HG03469 (cell line): ENCODE data around the gene SERPINB5.

Source experiments
- ATAC-seq: cut with Tn5 transposase; IDR thresholded peaks from one replicate; pipeline ENCODE4 v1.9.1; 2021; ENCODE audit warnings: mild to moderate bottlenecking, moderate library complexity, moderate number of reproducible peaks; ENCODE audit not compliant: unreplicated experiment

The SERPINB5 gene

DNA sequence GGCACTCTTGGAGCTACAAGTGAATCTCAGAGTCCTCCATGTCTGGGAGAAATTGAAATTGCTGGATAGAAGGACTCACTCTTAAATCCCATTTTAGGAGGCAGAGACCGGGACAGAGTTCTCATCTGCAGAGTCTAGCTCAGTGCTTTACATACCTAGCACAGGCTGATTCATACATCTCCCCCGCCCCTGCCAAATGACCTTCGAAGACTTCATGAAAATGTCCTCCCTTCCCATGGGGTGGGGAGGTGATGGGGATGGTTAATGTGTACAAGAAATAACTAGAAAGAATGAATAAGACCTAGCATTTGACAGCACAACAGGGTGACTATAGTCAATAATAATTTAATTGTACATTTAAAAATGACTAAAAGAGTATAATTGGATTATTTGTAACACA is 8.2 kb upstream of the SERPINB5 start:
- ATAC-seq = no peak

DNA sequence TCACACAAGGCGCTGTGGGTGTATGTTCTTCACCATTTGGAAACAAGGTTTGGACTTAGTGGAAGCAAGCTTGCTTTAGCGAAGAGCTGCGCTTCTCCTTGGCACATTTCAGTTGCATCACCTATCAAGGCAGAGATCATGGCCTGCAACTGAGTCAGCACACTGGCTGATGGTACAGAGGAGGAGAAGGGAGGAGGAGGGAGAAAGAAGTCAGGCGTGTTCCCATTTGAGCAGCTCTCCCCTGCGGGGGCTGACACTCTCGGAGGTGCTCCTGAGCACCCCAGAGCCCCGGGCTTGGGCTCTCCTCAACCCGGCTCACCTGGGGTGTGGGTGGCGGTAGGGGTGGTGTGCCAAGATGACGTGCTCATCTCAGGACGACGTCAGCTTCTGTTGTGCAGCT is 6.0 kb upstream of the SERPINB5 start:
- no peak for ATAC-seq

DNA sequence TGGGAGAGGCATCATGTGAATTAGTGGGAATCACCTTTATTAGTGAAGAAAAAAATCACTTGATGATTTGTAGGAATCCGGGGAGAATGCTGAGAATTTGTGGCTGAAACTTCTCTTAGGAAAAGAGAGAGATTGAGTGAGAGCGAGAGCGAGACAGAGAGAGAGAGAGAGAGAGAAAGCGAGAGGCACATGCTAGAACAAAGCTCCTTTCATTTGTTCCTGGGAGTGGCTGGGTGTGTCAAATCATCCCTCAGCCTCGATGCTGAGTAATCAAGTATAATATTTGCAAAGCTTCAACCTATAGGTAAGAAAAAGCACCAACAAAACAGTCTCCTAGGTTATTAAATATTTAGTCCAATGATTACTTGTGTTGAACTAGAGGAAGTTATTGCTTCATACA is 4.4 kb upstream of the SERPINB5 start:
- ATAC-seq = no peak

DNA sequence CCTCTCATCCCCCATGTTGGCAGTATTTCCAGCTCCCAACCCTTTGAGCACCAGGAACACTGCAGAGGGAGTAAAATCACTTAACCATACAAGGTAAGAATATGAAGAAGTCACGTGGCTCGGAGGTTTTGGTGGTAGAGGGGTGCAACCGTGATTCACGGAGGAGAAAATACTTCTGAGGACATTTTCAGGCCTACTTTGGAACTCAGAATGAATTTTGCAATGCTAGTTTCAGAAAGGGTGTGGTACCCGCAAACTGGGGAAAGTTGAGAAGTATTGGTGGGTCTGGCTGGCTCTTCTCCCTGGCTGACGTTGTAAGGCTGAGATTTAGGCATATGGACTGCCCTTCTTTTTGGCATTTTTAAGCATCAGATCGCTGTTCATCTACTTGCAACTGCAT is 442 bp downstream of the SERPINB5 start:
- ATAC-seq = no peak

DNA sequence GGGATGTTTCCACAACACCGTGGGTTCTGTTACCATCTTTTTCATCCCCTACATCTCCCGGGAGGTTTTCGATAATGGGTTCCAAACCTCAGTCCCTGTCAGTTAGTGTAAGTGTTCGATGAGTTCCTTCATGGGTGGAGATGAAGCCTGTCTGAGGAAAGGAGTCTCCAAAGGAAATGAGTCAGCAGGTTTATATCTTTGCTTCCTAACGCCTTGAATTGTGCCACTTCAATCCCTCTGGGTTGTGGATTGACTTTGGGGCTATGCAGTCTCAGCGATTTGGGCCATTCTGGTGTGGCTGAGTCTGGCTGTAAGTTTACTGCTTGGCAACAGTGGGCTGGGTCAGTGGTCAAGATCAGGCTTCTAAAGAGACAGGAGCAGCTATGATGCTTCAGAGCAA is 1.2 kb downstream of the SERPINB5 start:
- ATAC-seq = no peak

DNA sequence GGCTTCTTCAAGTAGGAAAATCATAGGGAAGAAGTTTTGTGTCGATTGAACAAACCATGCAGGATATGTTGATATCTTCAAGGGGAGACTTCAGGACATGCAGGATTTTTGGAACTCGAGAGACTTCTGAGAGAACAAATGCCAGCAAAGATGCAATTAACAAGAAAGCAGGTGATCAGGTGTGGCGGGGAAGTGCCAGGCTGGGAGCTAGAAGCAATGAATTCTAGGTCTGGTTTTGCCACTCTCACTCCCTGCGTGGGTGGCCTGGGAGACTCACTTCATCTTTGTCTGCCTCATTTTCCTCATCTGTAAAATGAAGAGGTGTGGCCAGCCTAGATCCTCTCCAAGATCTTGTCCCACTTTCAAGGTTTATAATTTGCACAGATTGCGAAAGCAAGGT is 3.1 kb downstream of the SERPINB5 start:
- no peak for ATAC-seq

DNA sequence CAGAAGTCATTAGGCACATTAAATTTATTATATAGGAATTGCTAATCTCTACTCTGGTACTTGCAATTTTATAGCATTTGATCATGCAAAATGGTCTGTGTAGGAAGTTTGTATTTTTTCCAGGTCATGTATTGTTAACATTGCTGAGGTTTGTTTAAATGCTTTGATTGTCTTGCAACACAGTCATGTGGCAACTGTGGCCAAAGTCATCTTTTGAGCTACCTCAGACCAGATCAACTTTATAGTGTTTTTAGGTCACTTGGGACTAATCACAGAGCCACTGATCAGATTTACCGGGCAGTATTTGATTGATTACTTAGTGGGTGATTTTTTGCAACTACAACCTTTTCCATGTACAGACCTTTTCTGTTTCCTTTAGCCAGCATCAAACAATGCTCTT is 3.7 kb downstream of the SERPINB5 start:
- no peak for ATAC-seq

DNA sequence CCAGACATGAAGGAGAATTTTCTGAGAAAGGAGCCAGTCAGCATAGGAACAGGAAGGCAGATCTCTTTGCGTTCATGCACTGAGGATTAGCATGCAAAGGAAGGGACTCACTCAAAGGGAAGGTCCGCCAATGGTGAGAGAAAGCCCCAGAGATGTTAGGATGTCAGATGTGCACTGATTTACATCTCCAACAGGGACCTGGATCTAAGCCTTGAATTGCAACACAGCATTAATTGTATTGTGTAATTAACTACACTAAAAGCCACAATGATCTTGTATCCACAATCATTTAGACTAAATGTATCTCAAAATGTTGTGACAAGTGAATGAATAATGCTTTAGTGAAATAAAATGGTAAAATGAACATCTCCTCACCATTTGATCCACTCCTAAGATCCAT is 4.2 kb downstream of the SERPINB5 start:
- no peak for ATAC-seq

DNA sequence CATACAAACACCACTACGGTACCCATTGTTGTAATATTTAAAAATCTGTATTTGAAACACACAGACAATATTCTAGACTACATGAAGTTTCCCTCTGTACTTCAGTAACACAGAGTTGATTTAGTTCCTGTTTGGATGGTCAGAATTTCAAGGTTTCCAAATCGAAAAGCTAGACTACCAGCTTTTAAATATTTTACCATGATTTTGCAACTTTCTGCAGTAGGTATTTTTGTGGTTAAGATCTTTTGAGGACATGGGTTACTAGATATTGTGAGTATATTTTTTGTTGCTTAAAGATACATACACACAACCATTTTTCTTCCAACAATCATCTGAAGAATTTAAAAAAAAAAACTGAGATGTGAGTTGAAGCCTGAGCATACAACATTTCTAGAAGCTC is 10.9 kb downstream of the SERPINB5 start:
- ATAC-seq = no peak

DNA sequence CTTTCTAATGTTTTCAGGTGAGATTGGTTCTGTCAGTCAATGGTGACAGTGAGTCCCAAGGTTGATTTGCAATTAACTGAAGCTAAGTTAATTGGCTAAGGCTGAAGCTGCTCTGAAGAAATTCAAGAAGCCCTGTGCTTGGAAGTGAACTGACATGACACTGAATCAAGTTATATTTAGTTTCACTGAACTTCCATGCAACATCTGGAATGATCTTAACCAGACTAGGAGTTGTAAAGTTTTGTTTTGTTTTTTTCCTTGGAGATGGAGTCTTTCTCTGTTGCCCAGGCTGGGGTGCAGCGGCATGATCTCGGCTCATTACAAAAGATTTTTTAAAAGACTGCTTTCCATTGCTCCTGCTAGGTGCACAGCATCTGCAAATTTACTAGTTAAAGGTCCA is 11.4 kb downstream of the SERPINB5 start:
- ATAC-seq = no peak

DNA sequence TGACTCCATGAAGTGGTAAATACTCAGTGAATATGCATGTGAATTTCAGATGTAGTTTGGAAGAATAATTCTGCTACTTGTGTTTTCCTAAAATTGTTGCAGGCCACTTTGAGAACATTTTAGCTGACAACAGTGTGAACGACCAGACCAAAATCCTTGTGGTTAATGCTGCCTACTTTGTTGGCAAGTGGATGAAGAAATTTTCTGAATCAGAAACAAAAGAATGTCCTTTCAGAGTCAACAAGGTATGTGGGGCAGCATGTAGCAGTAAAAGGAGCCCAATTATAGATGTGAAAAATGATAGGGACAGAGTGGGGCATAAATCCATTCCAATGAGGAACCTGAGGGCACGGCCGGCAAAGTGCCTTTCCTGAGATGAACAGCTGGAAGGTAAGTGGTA is 16.1 kb downstream of the SERPINB5 start:
- no peak for ATAC-seq

DNA sequence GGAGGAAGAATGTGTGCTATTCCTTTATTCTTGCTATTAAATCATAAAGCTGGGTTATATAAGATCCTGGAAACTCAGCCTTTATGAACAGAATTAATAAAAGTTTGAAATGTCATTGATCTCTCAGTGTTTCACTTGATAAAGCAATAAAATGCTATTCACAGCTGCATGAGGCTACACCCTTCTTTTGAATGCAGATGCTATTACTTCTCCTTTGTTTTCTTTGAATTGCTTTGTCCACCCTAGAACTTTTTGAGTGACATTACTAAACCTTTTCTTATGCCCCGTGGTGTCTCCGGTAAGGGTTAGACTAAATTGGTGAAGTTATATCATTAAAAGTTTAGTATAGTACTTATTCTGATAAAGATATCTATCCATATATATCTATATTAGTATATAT is 18.9 kb downstream of the SERPINB5 start:
- ATAC-seq = no peak

DNA sequence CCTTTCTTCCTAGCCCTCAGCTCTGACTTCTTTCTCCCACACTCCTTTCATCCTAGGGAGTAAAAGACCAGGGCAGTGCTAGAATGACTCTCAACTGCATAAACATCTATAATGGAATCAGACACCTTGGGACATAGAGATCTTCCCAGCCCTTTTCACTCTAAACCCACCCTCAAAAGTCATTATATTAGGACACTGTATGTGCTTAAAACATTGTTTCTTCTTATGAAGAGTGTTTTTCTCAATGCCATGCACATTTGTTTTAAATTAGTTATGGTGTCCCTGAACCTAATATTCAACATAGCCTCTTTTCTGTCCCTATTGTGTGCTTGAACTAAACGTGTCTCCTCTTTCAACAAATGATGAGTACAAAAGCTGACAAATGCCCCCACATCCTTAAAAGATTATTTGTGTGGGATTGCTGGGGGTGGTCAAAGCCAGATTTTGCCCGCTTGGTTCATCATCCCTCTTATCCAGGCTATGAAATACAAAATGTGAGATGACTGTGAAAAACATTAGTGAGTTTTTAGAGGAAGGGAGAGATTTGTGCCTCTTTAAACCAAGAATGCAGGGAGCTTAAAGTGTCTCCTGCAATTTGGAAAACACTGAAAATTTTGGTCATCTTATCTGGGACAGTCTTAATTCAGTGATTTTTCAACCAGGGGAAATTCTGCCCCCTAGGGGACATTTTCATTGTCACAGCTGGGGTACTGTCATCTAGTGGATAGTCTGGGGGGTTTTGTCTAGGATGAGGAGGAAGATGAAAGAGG is 29.0 kb downstream of the SERPINB5 start:
- ATAC-seq = peak; percentile 48

DNA sequence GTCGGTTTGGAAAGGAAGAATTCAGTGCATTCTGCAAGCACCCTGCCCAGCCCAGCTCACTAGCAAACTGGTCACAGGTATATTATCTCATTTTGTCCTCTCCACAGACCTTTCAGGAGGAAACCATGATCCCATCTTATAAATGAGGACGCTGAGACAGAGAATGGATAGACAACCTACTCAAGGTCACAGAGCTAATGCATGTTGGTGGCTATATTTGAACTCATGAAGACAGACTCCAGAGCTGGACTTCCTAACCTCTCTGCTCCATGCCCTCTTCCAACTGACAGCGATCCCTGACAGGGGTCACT is 29.5 kb downstream of the SERPINB5 start:
- no peak for ATAC-seq

DNA sequence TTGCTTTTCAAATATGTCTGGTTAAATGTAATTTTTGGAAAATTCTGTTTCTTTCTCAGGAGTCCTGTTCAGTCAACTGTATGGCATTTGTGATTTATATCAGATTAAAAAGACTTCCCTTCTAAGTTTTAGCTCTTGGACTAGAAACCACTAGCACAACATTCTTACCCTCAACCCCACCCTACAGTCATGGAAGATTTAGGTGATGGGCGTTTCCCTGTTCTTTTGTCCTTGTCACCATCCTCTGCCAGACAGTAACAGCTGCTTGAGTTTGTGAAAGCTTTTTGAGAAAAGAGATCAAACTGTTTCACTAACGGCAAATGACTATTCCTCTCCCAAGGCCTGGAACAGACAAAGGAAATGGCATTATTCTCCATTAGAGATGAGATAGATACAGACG is 31.8 kb downstream of the SERPINB5 start:
- ATAC-seq = no peak

DNA sequence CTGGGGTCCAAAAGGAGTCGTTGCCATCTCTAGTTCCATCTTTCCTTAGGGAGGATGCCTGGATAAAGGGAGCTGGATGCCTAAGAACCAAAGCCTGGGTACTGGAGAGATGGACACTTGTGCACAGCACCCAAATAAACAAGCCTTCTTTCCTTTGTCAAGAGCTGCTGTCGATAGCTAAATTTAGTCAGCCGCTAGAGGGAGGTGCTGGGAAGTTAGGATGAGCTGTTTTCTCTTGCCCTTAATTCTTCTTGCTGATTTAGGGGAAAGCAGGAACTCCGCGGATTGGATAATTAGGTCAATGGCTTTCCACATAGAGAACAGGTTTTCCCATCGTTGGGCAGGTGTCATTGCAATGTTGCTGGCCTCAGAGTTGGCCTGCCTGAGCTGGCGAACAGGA is 34.5 kb downstream of the SERPINB5 start:
- ATAC-seq = no peak

DNA sequence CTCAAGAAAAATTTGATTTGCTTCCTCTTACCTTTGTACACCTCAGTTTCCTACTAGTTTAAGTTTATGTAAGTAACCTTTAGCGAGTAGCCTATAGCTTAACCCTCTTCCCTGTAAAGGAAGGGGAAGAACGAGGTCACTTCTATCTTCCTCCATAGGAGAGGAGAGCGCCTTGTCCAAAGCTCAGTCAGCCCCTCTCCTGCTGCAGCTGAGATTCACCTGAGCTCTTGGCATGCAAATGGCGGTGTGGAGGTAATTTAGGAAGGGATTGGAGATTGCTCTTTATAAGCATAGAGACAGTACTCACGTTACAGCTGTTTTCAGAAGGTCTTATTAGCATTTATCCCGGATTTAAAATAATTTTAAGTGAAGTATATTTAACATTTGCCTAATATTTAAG is 37.6 kb downstream of the SERPINB5 start:
- ATAC-seq = no peak

DNA sequence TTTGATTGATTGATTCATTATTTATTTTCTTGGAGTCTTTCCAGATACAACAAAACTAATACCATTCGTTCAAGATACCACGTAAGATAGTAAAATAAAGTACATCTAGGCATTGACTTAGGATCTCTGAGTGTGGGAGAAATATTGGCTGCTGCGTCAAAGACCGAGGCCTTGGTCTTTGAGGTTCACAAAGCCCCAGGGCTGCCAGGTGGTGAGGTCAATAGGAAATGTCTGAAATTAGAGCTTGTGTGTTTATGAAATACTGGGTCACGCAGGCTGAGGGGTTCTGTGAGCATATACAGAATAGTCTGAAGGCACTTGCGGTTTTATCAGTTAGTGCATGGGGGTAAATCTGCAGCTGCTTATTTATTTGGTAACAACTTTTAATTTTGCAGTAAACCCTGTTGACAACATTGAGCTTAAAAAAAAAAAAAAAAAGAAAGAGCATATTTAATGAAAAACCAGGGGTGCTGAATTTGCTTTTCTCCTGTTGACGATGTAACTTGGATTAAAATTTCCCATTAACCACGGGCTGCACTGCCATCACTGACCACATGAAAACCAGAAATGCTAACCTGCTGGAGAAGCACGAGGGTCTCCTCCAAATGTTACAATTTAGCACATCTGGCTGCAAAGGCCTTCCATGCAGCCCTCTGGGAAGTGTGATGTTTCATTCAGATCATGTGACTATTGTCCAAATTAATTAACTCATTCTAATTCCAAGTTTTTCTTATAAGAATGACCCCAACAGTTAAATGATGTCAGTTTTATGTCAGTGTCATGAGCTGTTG is 38.3 kb downstream of the SERPINB5 start:
- no peak for ATAC-seq

DNA sequence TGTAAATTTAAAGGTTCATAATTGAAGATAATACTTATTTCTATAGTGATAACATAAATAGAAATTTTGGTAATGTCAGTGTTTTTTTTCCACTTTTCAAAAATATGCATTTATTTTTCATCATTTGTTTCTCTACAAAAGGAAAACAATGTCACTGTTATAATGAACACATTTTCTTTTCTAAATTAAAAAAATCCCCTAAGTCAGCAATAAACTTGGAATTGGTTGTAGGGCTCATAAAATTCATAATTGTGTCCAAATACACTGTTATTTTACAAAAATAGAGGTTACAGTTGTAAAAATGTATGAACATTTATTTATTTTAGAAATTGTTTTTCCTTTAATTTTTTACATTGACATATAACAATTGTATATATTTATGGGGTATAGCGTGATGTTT is 39.0 kb downstream of the SERPINB5 start:
- ATAC-seq = no peak

DNA sequence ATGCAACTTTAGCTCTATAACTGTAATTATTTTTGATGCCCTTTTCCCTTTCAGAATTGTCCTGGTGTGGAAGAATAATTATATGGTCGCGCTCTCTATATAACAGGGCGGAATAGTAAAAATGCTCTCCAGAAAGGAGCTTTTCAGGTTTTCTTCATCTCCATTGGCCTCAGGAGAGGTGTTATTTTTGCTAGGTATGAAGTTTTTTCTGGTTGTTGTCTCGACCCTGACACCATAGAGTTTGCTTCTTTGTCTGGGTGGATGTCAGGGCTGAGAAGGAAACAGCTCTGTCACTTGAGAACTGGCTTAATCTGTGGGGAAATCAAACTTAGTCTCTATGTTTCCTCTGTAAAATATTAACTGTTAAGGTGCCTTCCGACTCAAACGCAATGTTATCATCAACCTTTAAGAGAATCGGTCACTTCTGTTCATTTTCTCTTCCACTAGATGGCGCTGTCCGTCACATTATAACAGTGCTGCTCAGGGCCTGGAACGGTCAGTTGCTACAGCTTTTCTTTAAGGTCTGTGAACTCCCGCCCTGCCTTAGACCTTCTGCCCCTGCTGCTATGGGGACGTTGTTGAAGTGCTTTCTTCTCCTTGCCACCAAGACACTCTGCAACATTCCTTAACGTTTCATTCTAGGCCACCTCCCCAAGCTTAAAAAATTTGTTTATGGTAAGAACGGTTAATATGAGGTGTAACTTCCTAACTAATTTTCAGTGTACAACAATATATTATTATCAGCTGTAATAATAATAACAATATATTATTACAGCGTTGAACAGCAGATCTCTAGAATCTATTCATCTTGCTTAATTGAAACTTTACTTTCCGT is 41.6 kb downstream of the SERPINB5 start:
- ATAC-seq = peak; percentile 94

DNA sequence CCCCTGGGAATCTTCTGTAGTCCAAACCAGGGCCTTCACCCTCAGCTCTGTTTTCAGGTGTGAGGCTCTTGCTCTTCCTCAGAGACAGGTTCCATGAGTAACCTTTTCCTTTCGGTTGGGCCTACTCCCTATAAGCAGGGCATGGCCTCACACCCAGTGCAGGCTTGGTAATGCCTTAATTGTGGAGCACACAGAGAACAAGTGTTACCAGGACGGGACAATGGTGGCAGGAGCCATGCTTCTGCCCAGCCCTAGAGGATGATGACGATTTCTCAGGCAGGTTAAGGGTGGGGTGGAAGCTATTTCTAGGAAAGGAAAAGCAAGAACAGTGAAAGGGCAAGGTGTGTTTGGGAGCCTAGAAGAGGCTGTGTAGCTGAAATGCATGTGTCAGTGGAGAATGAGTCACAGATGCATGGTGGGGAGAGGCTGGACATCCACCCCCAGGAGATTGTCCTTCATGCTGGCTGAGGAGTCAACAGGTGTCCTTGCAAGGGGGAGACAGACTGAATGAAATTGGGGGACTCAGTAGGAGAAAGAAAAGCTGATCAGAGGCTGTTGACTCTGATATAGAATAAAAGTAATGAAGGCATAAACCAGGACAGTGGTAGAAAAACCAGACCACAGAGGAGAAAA is 43.4 kb downstream of the SERPINB5 start:
- ATAC-seq = no peak
